Liver (tissue), 9 donors: ENCODE measurements around the gene DROSHA. TPM values are rescaled to one million over a fixed set of nuclear protein-coding genes. Genes with fewer than 3 reads are reported as not detected.
A peak's percentile ranks its signal among the peaks of the same experiment; 100 is the strongest.

Experiments
- DNase-seq: peaks from one replicate; pipeline ENCODE4 v3.0.0-alpha.2; 2017; ENCODE audit warnings: low spot score
- H3K27ac ChIP-seq, 2 donors: one replicate each; pipeline ENCODE4 v1.7.0; 2013; ENCODE audit warnings: inconsistent platforms in 2 of 2, low read length in 2 of 2, control low read depth in 1 of 2, low read depth in 1 of 2, mild to moderate bottlenecking in 1 of 2
- H3K27me3 ChIP-seq, 4 donors: one replicate each; pipeline versions ENCODE4 v1.6.1 to v1.7.0; 2013; ENCODE audit warnings: low read length in 3 of 4, inconsistent platforms in 1 of 4, mild to moderate bottlenecking in 1 of 4, moderate library complexity in 1 of 4; ENCODE audit not compliant: control insufficient read depth in 4 of 4, insufficient read depth in 4 of 4
- H3K36me3 ChIP-seq, 4 donors: one replicate each; pipeline versions ENCODE4 v1.6.1 to v1.7.0; 2013; ENCODE audit warnings: low read length in 3 of 4, mild to moderate bottlenecking in 3 of 4, low read depth in 1 of 4, moderate library complexity in 1 of 4; ENCODE audit not compliant: control insufficient read depth in 4 of 4, insufficient read depth in 3 of 4
- H3K4me1 ChIP-seq, 4 donors: one replicate each; pipeline versions ENCODE4 v1.6.1 to v1.7.0; 2013; ENCODE audit warnings: low read length in 3 of 4, mild to moderate bottlenecking in 3 of 4, moderate library complexity in 1 of 4; ENCODE audit not compliant: control insufficient read depth in 4 of 4, insufficient read depth in 4 of 4
- H3K4me3 ChIP-seq, 3 donors: one replicate each; pipeline versions ENCODE4 v1.6.1 to v1.7.0; 2013; ENCODE audit warnings: low read length in 3 of 3, control low read depth in 1 of 3, low read depth in 1 of 3, mild to moderate bottlenecking in 1 of 3
- H3K9ac ChIP-seq, 2 donors: one replicate each; pipeline ENCODE4 v1.7.0; 2013; ENCODE audit warnings: low read length in 2 of 2, mild to moderate bottlenecking in 2 of 2, moderate library complexity in 2 of 2, control low read depth in 1 of 2, low read depth in 1 of 2
- H3K9me3 ChIP-seq, 4 donors: one replicate each; pipeline versions ENCODE4 v1.6.1 to v1.7.0; 2013; ENCODE audit warnings: low read length in 3 of 4; ENCODE audit not compliant: control insufficient read depth in 4 of 4
- EGR1 ChIP-seq, 2 donors: IDR thresholded peaks; 2 replicates each; pipeline ENCODE4 v1.6.1; 2016 to 2018; ENCODE audit warnings: antibody characterized with exemption in 2 of 2, low read depth in 2 of 2
- FOXA1 ChIP-seq: IDR thresholded peaks from 2 replicates; pipeline ENCODE4 v1.6.1; 2016; ENCODE audit warnings: antibody characterized with exemption
- FOXA2 ChIP-seq: IDR thresholded peaks from 2 replicates; pipeline ENCODE4 v1.6.1; 2016; ENCODE audit warnings: antibody characterized with exemption
- GABPA ChIP-seq, 2 donors: IDR thresholded peaks in 1 of 2; conservative IDR thresholded peaks in 1 of 2; 2 replicates each; pipeline ENCODE4 v1.6.1; 2016; ENCODE audit warnings: antibody characterized with exemption in 2 of 2, mild to moderate bottlenecking in 1 of 2, moderate library complexity in 1 of 2
- HNF4A ChIP-seq, 2 donors: conservative IDR thresholded peaks; 2 replicates each; pipeline ENCODE4 v1.6.1; 2016; ENCODE audit warnings: antibody characterized with exemption in 2 of 2, mild to moderate bottlenecking in 2 of 2
- HNF4G ChIP-seq: IDR thresholded peaks from 2 replicates; pipeline ENCODE4 v1.6.1; 2016; ENCODE audit warnings: antibody characterized with exemption
- JUND ChIP-seq, 2 donors: IDR thresholded peaks; 2 replicates each; pipeline ENCODE4 v1.6.1; 2016; ENCODE audit warnings: antibody characterized with exemption in 2 of 2
- NR2F2 ChIP-seq: IDR thresholded peaks from 2 replicates; pipeline ENCODE4 v1.6.1; 2016; ENCODE audit warnings: antibody characterized with exemption
- RAD21 ChIP-seq, 2 donors: IDR thresholded peaks; 2 replicates each; pipeline ENCODE4 v1.6.1; 2016; ENCODE audit warnings: antibody characterized with exemption in 2 of 2, mild to moderate bottlenecking in 2 of 2
- RXRA ChIP-seq, 2 donors: IDR thresholded peaks; 2 replicates each; pipeline ENCODE4 v1.6.1; 2017 to 2018; ENCODE audit warnings: antibody characterized with exemption in 2 of 2, mild to moderate bottlenecking in 1 of 2
- SP1 ChIP-seq: IDR thresholded peaks from 2 replicates; pipeline ENCODE4 v1.6.1; 2018; ENCODE audit warnings: antibody characterized with exemption, mild to moderate bottlenecking
- TAF1 ChIP-seq: conservative IDR thresholded peaks from 2 replicates; pipeline ENCODE4 v1.6.1; 2016; ENCODE audit warnings: antibody characterized with exemption, mild to moderate bottlenecking
- YY1 ChIP-seq: IDR thresholded peaks from 2 replicates; pipeline ENCODE4 v1.6.1; 2016; ENCODE audit warnings: antibody characterized with exemption, mild to moderate bottlenecking
- WGBS: extraction: QIAGEN DNeasy Blood & Tissue Kit; methylation state at CpG from one replicate; pipeline ENCODE4 v1.1.7; 2013; 5-methylcytosine and 5-hydroxymethylcytosine counted together
- polyA plus RNA-seq, 2 donors: library from polyadenylated mRNA; stranded (reverse) in 1 of 2; unstranded in 1 of 2; fragments of 200-250 nt in 1 of 2; fragments of >200 nt in 1 of 2; fragmentation: Nextera tagmentation in 1 of 2; extraction: Ambion mirVana in 1 of 2; gene quantifications; one replicate each; pipeline versions ENCODE4 v1.2.1 to v1.2.3, GENCODE V29; 2013 to 2015
- total RNA-seq, 2 donors: library from RNA; depleted of rRNA; stranded (reverse); fragments of >200 nt; gene quantifications; one replicate each; pipeline ENCODE4 v1.2.3, GENCODE V29; 2014
- TF ChIP-seq, protein P1 (sequence below): IDR thresholded peaks from 2 replicates; pipeline ENCODE4 v1.6.1; 2016; ENCODE audit warnings: antibody characterized with exemption
- TF ChIP-seq, protein P2 (sequence below): fragments of 150-350 bp; IDR thresholded peaks from 2 replicates; pipeline ENCODE4 v1.5.1; 2017; ENCODE audit warnings: improper control_type of control experiment, low read depth, low read length; ENCODE audit not compliant: missing input control
- TF ChIP-seq, protein P3 (sequence below): IDR thresholded peaks from 2 replicates; pipeline ENCODE4 v1.6.1; 2016; ENCODE audit warnings: antibody characterized with exemption
- TF ChIP-seq, protein P4 (sequence below): IDR thresholded peaks from 2 replicates; pipeline ENCODE4 v1.6.1; 2016; ENCODE audit warnings: antibody characterized with exemption, mild to moderate bottlenecking
- TF ChIP-seq, protein P5 (sequence below): IDR thresholded peaks from 2 replicates; pipeline ENCODE4 v1.6.1; 2016; ENCODE audit warnings: antibody characterized with exemption
- donor health status: healthy.
- donor health status: healthy.
- donor health status: healthy.
- donor health status: healthy.
- donor health status: healthy.

The DROSHA gene
- total and polyA plus RNA-seq, 4 donors: 8.2 to 25.4 (median 15.4) TPM

DNA sequence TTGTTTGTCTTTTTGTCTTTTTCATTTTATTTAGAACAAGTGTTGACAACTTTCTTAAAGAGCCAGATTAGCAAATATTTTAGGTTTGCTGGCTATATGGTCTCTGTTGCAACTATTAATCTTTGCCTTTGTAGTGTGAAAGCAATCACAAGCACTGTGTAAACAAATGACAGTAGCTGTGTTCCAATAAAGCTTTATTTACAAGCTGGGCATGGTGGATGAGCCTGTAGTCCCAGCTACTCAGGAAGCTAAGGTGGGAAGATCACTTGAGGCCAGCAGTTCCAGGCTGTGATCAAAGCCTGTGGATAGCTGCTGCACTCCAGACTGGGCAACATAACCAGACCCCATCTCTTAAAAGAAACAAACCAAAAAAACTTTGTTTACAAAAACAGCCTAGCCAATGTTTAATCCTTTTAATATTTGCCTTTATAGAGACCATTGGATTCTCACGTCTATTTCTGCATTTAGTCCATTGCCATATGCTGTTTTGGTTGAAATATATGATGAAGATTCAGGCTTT, 2.7 kb upstream of the DROSHA start:
- no peaks in the 10 kb centered on the region for H3K9me3 ChIP-seq
- H3K4me1 ChIP-seq: peaks cover 1 to 25% (median 21%) of the 10 kb centered on the region in 4 donors
- no peak overlapping the region for H3K27ac ChIP-seq
- H3K4me3 ChIP-seq: no peak overlapping the region
- DNase-seq: no peak
- peaks cover 6 to 34% (median 22%) of the 10 kb centered on the region in 4 donors for H3K36me3 ChIP-seq
- WGBS: 90% methylated on average over 1 of the region's 1 CpG
- H3K9ac ChIP-seq: no peak overlapping the region
- TF ChIP-seq GABPA (IDR thresholded peaks at IDR 0.05 in 1 of 2, conservative IDR thresholded peaks at IDR 0.05 in 1 of 2) (no peak), TAF1 (no peak), HNF4G (no peak), RAD21 (IDR thresholded peaks at IDR 0.05) (no peak), JUND (IDR thresholded peaks at IDR 0.05) (no peak), FOXA2 (no peak), EGR1 (IDR thresholded peaks at IDR 0.05; ENCODE audit: low read depth in 2 of 2) (no peak), FOXA1 (no peak), YY1 (no peak), HNF4A (conservative IDR thresholded peaks at IDR 0.05) (no peak), RXRA (IDR thresholded peaks at IDR 0.05) (no peak), NR2F2 (no peak)
- TF ChIP-seq, protein P1, sequence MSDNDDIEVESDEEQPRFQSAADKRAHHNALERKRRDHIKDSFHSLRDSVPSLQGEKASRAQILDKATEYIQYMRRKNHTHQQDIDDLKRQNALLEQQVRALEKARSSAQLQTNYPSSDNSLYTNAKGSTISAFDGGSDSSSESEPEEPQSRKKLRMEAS: no peak
- TF ChIP-seq, protein P2, sequence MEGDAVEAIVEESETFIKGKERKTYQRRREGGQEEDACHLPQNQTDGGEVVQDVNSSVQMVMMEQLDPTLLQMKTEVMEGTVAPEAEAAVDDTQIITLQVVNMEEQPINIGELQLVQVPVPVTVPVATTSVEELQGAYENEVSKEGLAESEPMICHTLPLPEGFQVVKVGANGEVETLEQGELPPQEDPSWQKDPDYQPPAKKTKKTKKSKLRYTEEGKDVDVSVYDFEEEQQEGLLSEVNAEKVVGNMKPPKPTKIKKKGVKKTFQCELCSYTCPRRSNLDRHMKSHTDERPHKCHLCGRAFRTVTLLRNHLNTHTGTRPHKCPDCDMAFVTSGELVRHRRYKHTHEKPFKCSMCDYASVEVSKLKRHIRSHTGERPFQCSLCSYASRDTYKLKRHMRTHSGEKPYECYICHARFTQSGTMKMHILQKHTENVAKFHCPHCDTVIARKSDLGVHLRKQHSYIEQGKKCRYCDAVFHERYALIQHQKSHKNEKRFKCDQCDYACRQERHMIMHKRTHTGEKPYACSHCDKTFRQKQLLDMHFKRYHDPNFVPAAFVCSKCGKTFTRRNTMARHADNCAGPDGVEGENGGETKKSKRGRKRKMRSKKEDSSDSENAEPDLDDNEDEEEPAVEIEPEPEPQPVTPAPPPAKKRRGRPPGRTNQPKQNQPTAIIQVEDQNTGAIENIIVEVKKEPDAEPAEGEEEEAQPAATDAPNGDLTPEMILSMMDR: no peak
- TF ChIP-seq, protein P3, sequence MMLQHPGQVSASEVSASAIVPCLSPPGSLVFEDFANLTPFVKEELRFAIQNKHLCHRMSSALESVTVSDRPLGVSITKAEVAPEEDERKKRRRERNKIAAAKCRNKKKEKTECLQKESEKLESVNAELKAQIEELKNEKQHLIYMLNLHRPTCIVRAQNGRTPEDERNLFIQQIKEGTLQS: no peak
- TF ChIP-seq, protein P4, sequence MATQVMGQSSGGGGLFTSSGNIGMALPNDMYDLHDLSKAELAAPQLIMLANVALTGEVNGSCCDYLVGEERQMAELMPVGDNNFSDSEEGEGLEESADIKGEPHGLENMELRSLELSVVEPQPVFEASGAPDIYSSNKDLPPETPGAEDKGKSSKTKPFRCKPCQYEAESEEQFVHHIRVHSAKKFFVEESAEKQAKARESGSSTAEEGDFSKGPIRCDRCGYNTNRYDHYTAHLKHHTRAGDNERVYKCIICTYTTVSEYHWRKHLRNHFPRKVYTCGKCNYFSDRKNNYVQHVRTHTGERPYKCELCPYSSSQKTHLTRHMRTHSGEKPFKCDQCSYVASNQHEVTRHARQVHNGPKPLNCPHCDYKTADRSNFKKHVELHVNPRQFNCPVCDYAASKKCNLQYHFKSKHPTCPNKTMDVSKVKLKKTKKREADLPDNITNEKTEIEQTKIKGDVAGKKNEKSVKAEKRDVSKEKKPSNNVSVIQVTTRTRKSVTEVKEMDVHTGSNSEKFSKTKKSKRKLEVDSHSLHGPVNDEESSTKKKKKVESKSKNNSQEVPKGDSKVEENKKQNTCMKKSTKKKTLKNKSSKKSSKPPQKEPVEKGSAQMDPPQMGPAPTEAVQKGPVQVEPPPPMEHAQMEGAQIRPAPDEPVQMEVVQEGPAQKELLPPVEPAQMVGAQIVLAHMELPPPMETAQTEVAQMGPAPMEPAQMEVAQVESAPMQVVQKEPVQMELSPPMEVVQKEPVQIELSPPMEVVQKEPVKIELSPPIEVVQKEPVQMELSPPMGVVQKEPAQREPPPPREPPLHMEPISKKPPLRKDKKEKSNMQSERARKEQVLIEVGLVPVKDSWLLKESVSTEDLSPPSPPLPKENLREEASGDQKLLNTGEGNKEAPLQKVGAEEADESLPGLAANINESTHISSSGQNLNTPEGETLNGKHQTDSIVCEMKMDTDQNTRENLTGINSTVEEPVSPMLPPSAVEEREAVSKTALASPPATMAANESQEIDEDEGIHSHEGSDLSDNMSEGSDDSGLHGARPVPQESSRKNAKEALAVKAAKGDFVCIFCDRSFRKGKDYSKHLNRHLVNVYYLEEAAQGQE: no peak
- H3K27me3 ChIP-seq: no peaks in the 10 kb centered on the region

DNA sequence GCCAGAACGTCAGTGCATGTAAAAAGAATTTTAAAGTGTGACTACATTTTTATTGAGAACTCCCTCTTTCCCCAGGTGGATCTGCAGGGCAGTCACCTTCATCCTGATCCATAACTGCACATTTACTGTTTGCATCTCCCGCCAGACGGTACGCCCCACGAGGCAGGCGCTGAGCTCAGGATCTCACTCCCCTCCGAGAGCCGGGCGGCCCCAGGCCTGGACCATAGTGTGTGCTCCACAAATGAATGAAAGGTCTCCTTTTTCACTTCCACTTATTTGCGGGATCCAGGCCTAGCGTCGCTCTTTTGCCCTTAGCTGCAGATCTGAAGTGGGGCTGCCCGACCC, 378 bp downstream of the DROSHA start:
- under 1% methylated on average over 13 of the region's 13 CpGs for WGBS
- no peaks in the 10 kb centered on the region for H3K27me3 ChIP-seq
- TF ChIP-seq, protein P5, sequence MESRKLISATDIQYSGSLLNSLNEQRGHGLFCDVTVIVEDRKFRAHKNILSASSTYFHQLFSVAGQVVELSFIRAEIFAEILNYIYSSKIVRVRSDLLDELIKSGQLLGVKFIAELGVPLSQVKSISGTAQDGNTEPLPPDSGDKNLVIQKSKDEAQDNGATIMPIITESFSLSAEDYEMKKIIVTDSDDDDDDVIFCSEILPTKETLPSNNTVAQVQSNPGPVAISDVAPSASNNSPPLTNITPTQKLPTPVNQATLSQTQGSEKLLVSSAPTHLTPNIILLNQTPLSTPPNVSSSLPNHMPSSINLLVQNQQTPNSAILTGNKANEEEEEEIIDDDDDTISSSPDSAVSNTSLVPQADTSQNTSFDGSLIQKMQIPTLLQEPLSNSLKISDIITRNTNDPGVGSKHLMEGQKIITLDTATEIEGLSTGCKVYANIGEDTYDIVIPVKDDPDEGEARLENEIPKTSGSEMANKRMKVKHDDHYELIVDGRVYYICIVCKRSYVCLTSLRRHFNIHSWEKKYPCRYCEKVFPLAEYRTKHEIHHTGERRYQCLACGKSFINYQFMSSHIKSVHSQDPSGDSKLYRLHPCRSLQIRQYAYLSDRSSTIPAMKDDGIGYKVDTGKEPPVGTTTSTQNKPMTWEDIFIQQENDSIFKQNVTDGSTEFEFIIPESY: no peak
- TF ChIP-seq, protein P1: no peak
- TF ChIP-seq RXRA (IDR thresholded peaks at IDR 0.05) (no peak), YY1 (no peak), TAF1 (no peak), FOXA1 (no peak), NR2F2 (no peak), HNF4G (no peak), SP1 (no peak)
- TF ChIP-seq, protein P2: no peak
- H3K4me1 ChIP-seq: peaks cover 1 to 25% (median 21%) of the 10 kb centered on the region in 4 donors
- peak overlapping the region; percentile 96 to 97 (median 97) for H3K4me3 ChIP-seq
- peak overlapping the region in 1 of 2 donors; percentile 37 for H3K27ac ChIP-seq
- peak overlapping the region; percentile 32 to 61 for H3K9ac ChIP-seq
- DNase-seq: peak; percentile 42
- peaks cover 12 to 32% (median 24%) of the 10 kb centered on the region in 4 donors for H3K36me3 ChIP-seq
- no peaks in the 10 kb centered on the region for H3K9me3 ChIP-seq
